Sigmoid colon (tissue), 4 donors: ENCODE measurements around the gene RNF157.

Source experiments
- EP300 ChIP-seq, 4 donors: sonication (generic); formaldehyde crosslinking; IDR thresholded peaks; one replicate each; pipeline ENCODE4 v1.6.1; 2017; ENCODE audit warnings: antibody characterized with exemption in 4 of 4
- POLR2A ChIP-seq, 2 donors: fragments of 450-650 bp; IDR thresholded peaks; one replicate each; pipeline ENCODE4 v1.6.1; 2016; ENCODE audit warnings: antibody characterized with exemption in 2 of 2, mild to moderate bottlenecking in 2 of 2, moderate library complexity in 2 of 2
- POLR2AphosphoS5 ChIP-seq, 4 donors: sonication (generic); formaldehyde crosslinking; IDR thresholded peaks; one replicate each; pipeline ENCODE4 v1.6.1; 2017; ENCODE audit warnings: antibody characterized with exemption in 4 of 4
- TF ChIP-seq, protein P1 (sequence below), 4 experiments: fragments of 450-650 bp in 3 of 4; fragments of 200-600 bp in 1 of 4; IDR thresholded peaks; one replicate each; pipeline ENCODE4 v1.5.1; 2016 to 2019; ENCODE audit warnings: antibody characterized with exemption in 4 of 4, mild to moderate bottlenecking in 3 of 4, moderate library complexity in 2 of 4

- TF ChIP-seq EP300 (IDR thresholded peaks at IDR 0.05) (no peak), POLR2AphosphoS5 (IDR thresholded peaks at IDR 0.05) (no peak), POLR2A (IDR thresholded peaks at IDR 0.05) (no peak)
- TF ChIP-seq, protein P1, sequence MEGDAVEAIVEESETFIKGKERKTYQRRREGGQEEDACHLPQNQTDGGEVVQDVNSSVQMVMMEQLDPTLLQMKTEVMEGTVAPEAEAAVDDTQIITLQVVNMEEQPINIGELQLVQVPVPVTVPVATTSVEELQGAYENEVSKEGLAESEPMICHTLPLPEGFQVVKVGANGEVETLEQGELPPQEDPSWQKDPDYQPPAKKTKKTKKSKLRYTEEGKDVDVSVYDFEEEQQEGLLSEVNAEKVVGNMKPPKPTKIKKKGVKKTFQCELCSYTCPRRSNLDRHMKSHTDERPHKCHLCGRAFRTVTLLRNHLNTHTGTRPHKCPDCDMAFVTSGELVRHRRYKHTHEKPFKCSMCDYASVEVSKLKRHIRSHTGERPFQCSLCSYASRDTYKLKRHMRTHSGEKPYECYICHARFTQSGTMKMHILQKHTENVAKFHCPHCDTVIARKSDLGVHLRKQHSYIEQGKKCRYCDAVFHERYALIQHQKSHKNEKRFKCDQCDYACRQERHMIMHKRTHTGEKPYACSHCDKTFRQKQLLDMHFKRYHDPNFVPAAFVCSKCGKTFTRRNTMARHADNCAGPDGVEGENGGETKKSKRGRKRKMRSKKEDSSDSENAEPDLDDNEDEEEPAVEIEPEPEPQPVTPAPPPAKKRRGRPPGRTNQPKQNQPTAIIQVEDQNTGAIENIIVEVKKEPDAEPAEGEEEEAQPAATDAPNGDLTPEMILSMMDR (IDR thresholded peaks at IDR 0.05): no peak
These were observed 3.7 kb downstream of the RNF157 start for GRCh38 chr17:76236603-76237002.
